ENCODE measurements around the gene PEAR1. TPM values are rescaled to one million over a fixed set of nuclear protein-coding genes. Genes with fewer than 3 reads are reported as not detected.

The PEAR1 gene
- polyA plus RNA-seq, 1 of the 3 experiments (the other 2 are of a cell fraction), result 1.2 TPM

- ChIA-PET POLR2A (no interaction called here), CTCF (interaction anchor here (1.1 to 2.0 kb wide), 3 partner anchors 14 to 314 kb away, joined by 3 to 8 read pairs (median 4); no protein-coding TSS in a partner anchor)
- WGBS (ENCODE audit: low lambda C conversion rate), result 98% methylated on average over 7 of the region's 10 CpGs
- H3K9ac ChIP-seq, result no peak overlapping the region
- no peaks in the 10 kb centered on the region for H3K27me3 ChIP-seq (ENCODE audit: insufficient read depth)
- H2AFZ ChIP-seq (ENCODE audit: low read depth), result no peak overlapping the region
- no peak overlapping the region for H3K4me3 ChIP-seq (ENCODE audit: low read depth in 2 of 2, low read length in 1 of 2)
- no peaks in the 10 kb centered on the region for H3K4me1 ChIP-seq (ENCODE audit: control insufficient read depth in 1 of 2, insufficient read depth in 2 of 2, low read depth in 1 of 2, low read length in 1 of 2)
- H3K9me2 ChIP-seq, result no peaks in the 10 kb centered on the region
- H3K9me3 ChIP-seq, result no peaks in the 10 kb centered on the region
- H4K20me1 ChIP-seq (ENCODE audit: insufficient read depth), result no peaks in the 10 kb centered on the region
- H3K79me2 ChIP-seq (ENCODE audit: insufficient read depth), result no peaks in the 10 kb centered on the region
- peaks cover 24 to 84% of the 10 kb centered on the region in 2 experiments for H3K36me3 ChIP-seq (replicated peaks in 1 of 2; ENCODE audit: control insufficient read depth in 1 of 2, insufficient read depth in 2 of 2, low read length in 1 of 2)
- no peak overlapping the region for H3K27ac ChIP-seq (ENCODE audit: low read depth in 2 of 2, low read length in 1 of 2)
- DNase-seq, result no peak
- no peaks in the 10 kb centered on the region for H3F3A ChIP-seq (replicated peaks; ENCODE audit: insufficient read depth)
- TF ChIP-seq POLR2AphosphoS5 (IDR thresholded peaks at IDR 0.05; ENCODE audit: low read depth, low read length) (no peak), USF2 (IDR thresholded peaks at IDR 0.05; ENCODE audit: borderline replicate concordance, low read depth, low read length) (no peak), FOXJ3 (CRISPR knock-in tag; IDR thresholded peaks at IDR 0.05) (no peak), EZH2phosphoT487 (IDR thresholded peaks at IDR 0.05; ENCODE audit: borderline replicate concordance, low read depth) (no peak), MXI1 (IDR thresholded peaks at IDR 0.05; ENCODE audit: low read depth, low read length) (no peak), RFX5 (IDR thresholded peaks at IDR 0.05; ENCODE audit: low read length) (no peak), SMC3 (IDR thresholded peaks at IDR 0.05; ENCODE audit: low read depth, low read length) (no peak), TAF1 (IDR thresholded peaks at IDR 0.05; ENCODE audit: borderline replicate concordance, low read depth, low read length) (no peak), EP300 (IDR thresholded peaks at IDR 0.05; ENCODE audit: borderline replicate concordance in 1 of 2, low read depth in 1 of 2, low read length in 1 of 2) (no peak), REST (IDR thresholded peaks at IDR 0.05; ENCODE audit: low read depth, low read length) (no peak), FOXM1 (IDR thresholded peaks at IDR 0.05; ENCODE audit: low read depth) (no peak), YY1 (IDR thresholded peaks at IDR 0.05; ENCODE audit: low read depth) (no peak), NFIC (IDR thresholded peaks at IDR 0.05; ENCODE audit: borderline replicate concordance) (no peak), NRF1 (IDR thresholded peaks at IDR 0.05; ENCODE audit: low read depth, low read length) (no peak), TEAD4 (IDR thresholded peaks at IDR 0.05; ENCODE audit: borderline replicate concordance, insufficient read depth) (no peak), PBX3 (IDR thresholded peaks at IDR 0.05) (no peak), IRF3 (IDR thresholded peaks at IDR 0.05; ENCODE audit: low read depth, low read length) (no peak), SIN3A (IDR thresholded peaks at IDR 0.05; ENCODE audit: borderline replicate concordance, low read depth, low read length) (no peak)
- H3K4me2 ChIP-seq, result no peak overlapping the region
Observed at GRCh38 chr1:156941675-156942074, 48.2 kb downstream of the PEAR1 start.
